OCI-M2 (cell line): ENCODE measurements around the gene TCF25.
"Not testable (repeated sequence)": the region's sequence is repeated elsewhere in the genome, so short reads cannot be mapped to it uniquely, and the experiment has no call there.

Experiments
- DNase-seq: peaks from one replicate; lab custom pipeline; 2025; ENCODE audit not compliant: unreplicated experiment; lab: John Stamatoyannopoulos, UW

Gene TCF25

DNA sequence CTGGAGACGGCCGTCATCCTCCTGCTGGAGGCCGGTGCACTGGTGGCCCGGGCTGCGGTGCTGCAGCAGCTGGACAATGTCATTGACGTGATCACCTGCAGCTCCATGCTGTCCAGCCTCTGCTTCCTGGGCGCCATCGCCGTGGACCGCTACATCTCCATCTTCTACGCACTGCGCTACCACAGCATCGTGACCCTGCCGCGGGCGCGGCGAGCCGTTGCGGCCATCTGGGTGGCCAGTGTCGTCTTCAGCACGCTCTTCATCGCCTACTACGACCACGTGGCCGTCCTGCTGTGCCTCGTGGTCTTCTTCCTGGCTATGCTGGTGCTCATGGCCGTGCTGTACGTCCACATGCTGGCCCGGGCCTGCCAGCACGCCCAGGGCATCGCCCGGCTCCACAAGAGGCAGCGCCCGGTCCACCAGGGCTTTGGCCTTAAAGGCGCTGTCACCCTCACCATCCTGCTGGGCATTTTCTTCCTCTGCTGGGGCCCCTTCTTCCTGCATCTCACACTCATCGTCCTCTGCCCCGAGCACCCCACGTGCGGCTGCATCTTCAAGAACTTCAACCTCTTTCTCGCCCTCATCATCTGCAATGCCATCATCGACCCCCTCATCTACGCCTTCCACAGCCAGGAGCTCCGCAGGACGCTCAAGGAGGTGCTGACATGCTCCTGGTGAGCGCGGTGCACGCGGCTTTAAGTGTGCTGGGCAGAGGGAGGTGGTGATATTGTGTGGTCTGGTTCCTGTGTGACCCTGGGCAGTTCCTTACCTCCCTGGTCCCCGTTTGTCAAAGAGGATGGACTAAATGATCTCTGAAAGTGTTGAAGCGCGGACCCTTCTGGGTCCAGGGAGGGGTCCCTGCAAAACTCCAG, 46.4 kb downstream of the TCF25 start:
- DNase-seq: no peak

DNA sequence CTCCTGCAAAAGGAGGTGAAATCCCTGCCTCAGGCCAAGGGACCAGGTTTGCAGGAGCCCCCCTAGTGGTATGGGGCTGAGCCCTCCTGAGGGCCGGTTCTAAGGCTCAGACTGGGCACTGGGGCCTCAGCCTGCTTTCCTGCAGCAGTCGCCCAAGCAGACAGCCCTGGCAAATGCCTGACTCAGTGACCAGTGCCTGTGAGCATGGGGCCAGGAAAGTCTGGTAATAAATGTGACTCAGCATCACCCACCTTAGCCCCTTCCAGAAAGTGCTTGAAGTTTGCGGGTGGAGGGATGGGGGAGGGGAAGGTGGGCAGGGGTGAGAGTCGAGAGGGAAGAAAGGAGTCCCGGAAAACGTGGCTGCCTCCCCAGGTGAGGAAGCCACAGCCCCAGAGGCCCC, 47.3 kb downstream of the TCF25 start:
- DNase-seq: no peak

DNA sequence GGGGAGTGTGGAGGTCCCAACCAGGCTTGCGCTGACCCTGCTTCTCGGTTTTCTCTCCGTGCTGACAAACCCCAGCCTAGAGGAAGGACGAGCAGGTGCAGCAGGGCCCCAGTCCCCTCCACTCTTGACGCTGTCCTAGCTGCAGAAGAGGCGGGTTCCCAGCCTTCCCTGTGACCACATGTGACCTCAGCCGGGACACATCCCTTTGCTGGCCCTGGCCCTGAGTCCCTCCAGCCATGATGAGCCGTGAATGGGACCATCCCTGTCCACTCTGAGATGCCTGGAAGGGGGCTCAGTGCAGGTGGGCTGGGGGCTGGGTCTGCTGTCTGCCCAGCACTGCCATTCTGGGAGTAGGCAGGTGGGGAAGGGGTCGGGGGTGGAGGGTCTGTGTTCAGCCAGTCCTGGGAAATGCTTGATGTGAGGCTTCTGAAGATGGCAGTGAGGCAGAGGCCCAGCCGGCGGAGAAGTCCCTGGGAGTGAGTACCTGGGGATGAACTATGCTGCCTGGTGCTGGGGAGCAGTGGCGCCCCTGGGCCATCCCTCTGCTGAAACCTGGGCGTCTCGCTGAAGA, 47.8 kb downstream of the TCF25 start:
- DNase-seq: no peak

DNA sequence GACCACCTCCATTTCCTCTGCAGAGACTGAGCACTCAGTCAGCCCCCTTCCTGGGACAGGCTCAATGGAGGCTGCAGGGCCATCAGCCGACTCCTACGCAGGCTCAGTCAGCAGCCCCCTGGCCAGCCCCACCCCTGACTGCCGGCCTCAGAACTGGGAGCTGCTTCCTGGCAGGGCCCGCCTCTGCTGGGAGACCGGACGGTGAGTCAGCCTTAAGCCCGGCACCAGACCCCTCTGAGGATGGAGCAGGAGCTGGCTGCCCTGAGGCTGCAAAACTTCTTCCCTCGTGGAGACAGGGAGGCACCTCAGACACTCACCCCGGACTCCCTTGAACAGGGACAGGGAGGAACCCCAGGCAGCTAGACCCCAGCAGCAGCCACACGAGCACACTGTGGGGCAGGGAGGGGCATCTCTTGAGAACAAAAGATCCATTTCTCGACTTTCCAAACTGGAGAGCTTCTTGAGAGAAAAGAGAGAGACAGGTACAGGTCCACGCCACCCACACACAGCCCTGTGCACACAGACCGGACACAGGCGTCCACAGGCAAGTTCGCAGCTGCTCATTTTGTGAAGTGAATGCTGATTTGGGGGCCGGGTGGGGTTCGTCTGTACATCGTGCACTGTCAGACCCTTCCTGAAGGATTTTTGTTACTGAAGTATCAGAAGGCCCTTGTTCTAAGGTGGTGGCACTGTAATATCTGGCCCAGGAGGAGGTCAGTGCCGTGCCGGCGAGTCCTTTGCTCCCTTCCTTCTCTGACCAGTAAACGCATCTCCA, 48.5 kb downstream of the TCF25 start:
- peak; percentile 24 for DNase-seq

DNA sequence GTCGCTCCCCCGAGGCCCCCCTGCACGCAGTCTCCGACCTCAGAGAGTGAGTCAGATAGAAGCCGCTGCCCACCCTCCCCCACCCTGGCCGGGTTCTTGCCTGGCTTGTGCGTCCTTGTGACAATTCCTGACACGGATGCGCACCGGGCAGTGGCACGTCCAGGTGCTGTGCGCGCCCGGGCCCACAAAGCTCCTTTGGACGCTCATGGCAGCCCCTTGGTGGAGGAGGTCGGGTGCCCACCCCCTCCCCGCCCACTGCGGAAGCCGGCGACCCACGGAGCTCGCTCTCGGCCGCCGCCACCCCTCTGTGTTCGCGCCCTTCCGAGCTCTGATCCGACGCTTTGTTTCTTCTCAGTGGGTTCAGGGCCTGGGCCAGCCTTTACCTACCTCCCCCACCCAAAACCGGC, 49.1 kb downstream of the TCF25 start:
- no peak for DNase-seq

DNA sequence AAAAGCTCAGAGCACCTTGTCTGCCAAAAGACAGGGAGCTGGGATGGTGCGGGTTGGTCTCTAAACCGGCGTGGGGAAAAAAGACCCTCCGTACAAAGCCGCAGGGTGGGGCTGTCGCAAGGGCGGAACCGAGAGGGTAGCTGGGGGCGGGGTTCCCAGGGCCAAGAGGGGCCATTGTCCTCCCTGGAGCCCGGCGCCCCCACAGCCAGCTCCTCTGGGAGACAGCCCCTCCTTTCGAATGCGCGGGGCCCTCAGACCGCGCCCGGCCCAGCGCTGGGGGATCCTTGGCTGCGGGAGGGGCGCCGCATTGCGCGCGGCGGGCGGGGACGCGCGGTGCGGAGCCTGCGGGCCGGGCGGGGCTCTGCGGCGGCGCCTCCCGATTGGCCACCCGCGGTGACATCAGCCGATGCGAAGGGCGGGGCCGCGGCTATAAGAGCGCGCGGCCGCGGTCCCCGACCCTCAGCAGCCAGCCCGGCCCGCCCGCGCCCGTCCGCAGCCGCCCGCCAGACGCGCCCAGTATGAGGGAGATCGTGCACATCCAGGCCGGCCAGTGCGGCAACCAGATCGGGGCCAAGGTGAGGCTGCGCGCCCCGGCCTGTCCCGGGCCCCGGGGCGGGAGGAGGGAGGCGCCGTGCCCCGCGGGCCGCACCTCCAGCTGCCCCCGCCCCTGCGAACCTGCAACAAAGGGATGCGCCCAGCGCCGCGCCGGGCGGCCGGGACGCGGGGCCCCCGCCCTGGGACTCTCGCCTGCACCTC, 49.7 kb downstream of the TCF25 start, which contains the start of gene TUBB3:
Gene TUBB3, plus strand, starts transcription at position 459 of the 756 bp plus-strand sequence. Its CDS starts 60 bp downstream, at position 519.
- no peak for DNase-seq

DNA sequence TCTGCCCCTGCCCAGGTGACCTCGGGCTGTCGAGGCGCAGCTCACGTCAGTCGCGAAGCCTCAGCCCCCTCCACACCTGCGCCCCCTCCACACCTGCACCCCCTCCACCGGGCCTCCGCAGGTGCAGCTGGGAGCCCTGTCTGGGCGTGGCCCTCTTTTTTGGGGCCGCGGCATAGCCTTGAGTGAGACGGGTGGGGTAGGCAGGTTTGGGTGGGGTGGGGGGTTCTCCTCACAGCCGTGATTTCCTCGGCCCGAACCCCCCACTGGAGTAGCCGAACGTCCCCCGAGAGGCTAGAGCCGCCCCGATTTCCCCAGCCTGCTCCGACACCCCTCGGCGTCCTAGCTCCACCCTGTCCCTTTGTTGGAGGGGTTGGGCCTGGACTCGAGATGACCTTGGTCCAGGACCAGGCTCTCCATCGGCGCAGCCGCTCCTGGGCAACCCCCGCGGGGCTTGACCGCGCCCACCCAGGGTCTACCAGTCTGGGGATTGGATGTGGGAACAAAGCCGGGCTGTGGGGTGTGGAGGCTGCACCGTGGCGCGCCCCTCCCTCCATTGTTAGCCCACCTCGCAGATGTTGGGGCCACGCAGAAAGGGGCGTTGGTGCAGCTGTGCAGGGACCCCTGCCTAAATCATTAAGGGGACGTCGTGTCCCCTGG, 50.4 kb downstream of the TCF25 start:
- no peak for DNase-seq

DNA sequence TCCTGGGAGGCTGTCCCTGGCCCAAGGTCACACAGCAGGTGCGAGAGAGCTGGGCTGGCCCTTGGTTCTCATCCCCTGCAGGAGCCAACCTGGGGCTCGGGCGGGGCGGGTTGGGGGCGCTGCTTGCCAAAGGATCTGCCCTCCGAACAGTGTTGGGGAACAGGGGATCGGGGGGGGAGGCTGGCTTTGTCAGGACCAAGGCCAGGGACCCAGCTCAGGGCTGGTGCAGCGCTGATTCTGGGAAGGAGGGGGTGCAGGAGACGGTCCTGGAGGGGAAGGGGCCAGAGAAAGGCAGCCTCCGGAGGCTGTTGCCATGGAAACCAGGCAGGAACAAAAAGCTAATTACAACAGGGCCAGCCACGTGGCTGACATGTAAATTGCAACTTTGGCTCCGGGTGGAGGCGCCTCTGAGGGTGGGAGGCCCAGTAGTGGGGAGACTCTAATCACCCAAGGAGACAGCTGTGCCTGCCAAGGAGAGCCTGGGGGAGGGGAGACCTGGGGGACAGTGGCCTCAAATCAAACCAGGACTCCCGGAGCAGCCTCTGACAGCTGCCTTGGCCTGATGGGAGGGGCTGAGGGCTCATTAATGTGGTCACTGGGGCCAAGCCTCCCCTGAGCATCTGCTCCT, 51.0 kb downstream of the TCF25 start:
- DNase-seq: no peak

DNA sequence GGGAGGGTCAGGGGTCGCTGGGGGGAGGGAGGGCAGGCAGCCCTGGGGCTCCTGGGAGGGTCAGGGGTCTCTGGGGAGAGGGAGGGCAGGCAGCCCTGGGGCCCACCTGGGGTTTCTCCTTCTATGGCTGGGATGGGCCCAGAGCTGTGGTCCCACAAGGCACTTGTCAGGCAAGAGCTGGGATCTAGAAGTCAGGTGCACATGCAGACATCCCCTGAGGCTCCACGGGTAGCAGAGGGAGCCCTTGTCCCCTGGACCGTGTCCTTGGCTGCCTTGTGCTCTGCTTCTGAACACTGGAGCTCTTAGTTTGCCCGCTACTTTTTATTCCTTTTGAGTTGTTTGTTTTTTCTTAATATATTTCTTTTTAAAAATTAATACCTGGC, 51.5 kb downstream of the TCF25 start:
- no peak for DNase-seq

DNA sequence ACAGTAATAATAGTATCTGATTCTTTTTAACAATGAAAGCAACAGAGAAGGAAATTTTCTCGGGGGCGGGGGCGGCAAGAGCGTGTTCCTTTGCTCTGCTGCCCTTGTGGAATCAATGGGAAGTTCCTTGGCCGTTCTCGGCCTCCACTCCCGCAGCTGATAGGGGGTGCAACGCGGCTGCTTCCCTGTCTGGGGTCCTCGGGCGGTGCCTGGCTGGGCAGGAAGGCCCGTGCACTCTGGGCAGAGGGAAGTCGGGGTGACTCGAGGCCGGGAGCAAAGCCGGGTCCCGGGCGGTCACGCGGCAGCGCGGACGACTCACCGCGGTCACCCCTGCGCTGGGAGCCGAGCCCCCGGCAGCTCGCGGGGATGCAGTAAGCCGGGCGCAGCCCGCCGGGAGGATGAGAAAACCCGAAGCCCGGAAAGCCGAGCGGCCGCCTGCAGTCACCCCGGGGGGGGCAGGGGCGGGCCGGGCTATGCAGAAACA, 52.2 kb downstream of the TCF25 start:
- no peak for DNase-seq

DNA sequence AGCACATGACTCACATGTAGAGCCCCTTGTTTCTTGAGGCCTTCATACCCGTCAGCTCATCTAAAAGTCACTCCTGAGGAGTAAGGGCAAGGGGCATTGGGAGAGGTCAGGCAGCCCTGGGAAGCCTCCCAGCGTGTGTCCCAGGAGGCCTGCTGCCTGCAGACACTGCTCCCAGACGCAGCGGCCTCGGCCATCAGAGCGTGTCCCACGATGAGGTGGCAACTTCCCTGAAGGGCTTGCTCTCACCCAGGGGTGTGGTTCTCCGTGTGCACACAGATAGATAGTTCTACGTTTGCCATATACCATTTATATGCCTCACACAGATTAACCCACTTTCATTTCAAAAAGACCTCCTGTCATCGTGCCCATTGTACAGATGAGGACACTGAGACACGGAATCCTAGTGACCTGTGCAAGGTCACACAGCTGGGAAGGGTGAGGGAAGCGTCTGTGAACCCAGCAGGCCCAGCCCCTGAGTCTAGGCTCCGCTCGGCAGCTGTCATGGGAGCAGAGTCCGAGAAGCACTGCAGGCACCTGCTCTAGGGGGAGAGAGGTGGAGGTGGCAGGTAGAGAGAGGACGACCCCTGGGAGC, 58.0 kb downstream of the TCF25 start:
- no peak for DNase-seq

DNA sequence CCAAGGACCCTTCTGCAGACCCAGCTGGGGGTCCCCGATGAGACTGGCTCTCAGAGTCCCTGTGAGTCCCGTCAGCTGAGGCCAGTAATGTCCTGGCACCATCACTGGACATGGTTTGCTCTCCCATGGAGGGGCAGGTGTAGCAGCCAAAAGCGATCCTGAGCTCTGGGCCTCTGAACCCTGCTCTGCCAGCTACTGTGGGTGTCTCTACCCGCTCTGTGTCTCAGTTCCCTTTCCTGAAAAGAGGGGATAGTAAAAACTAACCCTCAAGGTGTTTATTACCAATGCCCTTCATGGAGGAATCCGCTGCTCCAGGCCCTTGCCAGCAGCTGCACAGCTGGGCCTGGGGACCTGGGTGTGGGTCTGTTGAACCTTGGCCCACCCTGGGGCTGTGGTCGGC, 58.6 kb downstream of the TCF25 start:
- DNase-seq: no peak

DNA sequence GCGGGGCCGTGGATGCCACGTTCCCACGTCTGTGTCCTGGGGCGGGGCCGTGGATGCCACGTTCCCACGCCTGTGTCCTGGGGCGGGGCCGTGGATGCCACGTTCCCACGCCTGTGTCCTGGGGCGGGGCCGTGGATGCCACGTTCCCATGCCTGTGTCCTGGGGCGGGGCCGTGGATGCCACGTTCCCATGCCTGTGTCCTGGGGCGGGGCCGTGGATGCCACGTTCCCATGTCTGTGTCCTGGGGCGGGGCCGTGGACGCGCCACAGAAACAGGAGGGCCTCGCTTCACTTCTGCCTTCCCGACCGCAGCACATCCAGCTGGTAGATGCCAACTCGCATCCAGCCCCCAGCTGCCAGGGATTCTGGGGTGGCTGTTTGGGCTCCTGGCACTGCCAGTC, 60.6 kb downstream of the TCF25 start:
- DNase-seq: not testable (repeated sequence)

DNA sequence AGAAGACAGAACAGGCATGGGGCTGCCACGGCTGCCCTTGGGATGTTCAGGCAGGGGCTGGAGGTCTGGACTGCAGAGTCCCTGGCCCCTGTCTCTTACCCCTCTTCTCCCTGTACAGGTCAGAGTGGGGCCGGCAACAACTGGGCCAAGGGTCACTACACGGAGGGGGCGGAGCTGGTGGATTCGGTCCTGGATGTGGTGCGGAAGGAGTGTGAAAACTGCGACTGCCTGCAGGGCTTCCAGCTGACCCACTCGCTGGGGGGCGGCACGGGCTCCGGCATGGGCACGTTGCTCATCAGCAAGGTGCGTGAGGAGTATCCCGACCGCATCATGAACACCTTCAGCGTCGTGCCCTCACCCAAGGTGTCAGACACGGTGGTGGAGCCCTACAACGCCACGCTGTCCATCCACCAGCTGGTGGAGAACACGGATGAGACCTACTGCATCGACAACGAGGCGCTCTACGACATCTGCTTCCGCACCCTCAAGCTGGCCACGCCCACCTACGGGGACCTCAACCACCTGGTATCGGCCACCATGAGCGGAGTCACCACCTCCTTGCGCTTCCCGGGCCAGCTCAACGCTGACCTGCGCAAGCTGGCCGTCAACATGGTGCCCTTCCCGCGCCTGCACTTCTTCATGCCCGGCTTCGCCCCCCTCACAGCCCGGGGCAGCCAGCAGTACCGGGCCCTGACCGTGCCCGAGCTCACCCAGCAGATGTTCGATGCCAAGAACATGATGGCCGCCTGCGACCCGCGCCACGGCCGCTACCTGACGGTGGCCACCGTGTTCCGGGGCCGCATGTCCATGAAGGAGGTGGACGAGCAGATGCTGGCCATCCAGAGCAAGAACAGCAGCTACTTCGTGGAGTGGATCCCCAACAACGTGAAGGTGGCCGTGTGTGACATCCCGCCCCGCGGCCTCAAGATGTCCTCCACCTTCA, 61.5 kb downstream of the TCF25 start:
- no peak for DNase-seq

DNA sequence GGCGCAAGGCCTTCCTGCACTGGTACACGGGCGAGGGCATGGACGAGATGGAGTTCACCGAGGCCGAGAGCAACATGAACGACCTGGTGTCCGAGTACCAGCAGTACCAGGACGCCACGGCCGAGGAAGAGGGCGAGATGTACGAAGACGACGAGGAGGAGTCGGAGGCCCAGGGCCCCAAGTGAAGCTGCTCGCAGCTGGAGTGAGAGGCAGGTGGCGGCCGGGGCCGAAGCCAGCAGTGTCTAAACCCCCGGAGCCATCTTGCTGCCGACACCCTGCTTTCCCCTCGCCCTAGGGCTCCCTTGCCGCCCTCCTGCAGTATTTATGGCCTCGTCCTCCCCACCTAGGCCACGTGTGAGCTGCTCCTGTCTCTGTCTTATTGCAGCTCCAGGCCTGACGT, 62.2 kb downstream of the TCF25 start:
- not testable (repeated sequence) for DNase-seq

DNA sequence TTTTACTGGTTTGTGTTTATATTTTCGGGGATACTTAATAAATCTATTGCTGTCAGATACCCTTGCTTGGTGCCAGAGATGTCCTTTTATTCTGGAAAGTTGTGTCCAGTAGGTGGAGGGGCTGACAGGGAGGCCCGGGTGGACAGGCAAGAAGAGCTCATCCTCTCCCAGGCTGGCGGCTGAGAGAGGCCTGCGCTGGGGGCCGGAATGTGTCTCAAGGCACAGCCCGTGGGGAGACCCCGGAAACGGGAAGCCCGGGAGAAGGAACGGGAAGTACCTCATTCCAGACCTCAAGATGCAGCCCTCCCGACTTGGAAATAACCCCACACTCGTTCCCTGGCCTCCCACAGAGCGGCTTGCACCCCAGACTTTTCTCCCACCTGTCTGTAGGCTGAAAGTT, 62.6 kb downstream of the TCF25 start:
- DNase-seq: no peak

DNA sequence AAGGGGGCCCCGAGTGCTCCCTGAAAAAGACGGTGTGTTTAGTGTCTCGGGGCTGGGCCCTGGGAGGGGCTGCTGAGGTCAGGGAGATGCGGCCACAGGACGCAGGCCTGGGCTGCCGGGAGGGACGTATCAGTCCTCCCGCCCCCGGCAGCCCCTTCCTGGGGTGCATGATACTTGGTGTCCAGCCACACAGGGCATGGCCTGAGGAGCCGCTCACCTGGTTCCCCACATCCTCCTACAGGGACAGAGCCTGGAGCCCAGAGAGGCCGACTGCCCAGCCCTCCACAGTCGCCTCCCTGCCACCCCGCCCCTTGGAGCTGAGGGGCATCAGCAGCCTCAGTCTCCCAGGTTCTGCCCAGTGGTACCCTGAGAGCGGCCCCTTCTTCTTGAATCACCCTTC, 63.1 kb downstream of the TCF25 start:
- no peak for DNase-seq

DNA sequence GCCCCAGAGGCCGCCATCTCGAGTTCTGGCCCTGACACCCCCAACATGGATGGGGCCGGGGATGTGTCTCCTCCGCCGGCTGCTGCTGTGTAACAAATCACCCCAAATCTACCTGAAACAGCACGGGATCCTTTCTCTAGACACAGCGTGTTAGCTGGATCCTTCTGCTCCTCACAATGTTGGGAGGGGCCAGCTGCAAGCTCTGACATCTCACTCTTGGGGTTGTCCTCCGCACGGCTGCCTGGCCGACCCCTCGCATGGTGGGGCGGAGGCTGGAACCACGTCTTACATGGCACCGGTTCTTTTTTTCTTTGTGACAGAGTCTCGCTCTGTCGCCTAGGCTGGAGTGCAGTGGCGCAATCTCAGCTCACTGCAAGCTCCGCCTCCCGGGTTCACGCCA, 63.6 kb downstream of the TCF25 start:
- no peak for DNase-seq
